Measurements from ENCODE around the gene OSGIN1. TPM values are rescaled to one million over a fixed set of nuclear protein-coding genes. Genes with fewer than 3 reads are reported as not detected.

OSGIN1 gene
- total and polyA plus RNA-seq, 2 of the 8 experiments (the other 6 are each of a cell fraction or from before 2014, with no cell fraction given): 0.58 to 0.76 TPM

DNA sequence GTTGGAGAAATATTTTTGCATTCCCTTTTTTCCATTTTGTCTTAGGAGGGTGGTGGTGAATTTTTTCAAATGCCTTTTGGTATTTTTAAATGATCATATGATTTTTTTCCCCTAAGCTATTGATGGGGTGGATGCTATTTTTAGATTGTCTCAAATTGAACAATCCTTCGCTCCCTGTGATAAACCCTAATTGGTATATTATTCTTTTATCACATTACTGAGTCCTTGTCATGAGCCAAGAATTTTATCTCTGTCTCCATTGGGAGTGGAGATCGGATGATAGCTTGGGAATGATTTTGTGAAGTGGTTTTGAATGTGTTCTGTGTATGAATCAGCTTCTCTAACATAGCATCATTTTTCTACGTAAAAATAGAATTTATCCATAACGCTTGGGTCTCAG, 30.5 kb downstream of the OSGIN1 start:
- Histone ChIP-seq H3K9me3 (ENCODE audit: insufficient read depth in 2 of 2, low read depth in 1 of 2, low read length in 1 of 2) (peaks cover 5 to 9% of the 10 kb centered on the region in 2 experiments), H3K23me2 (ENCODE audit: low read depth, low read length) (no peaks in the 10 kb centered on the region), H3K36me3 (ENCODE audit: control insufficient read depth in 2 of 4, insufficient read depth in 4 of 4, low read length in 3 of 4) (peaks cover 0 to 3% (median 1%) of the 10 kb centered on the region in 4 experiments; a peak in 2 of 8 replicates), H3K4me2 (ENCODE audit: insufficient read depth in 1 of 2, low read depth in 2 of 2, low read length in 2 of 2) (no peak overlapping the region), H3K4me1 (replicated peaks in 1 of 4; ENCODE audit: control insufficient read depth in 3 of 4, insufficient read depth in 4 of 4, low read length in 3 of 4) (no peaks in the 10 kb centered on the region), H4K5ac (ENCODE audit: insufficient read length, low read depth, low read length) (no peak overlapping the region), H3K79me2 (ENCODE audit: control insufficient read depth in 1 of 2, insufficient read depth in 2 of 2, low read length in 2 of 2) (no peaks in the 10 kb centered on the region), H3K18ac (ENCODE audit: extremely low read depth, low read length) (no peak overlapping the region), H3K9ac (replicated peaks in 1 of 4; ENCODE audit: extremely low read depth in 1 of 4, low read depth in 3 of 4, low read length in 3 of 4) (no peak overlapping the region), H2BK12ac (ENCODE audit: low read depth, low read length) (no peak overlapping the region), H3K23ac (ENCODE audit: insufficient read length) (no peak overlapping the region), H3K4ac (replicated peaks; ENCODE audit: insufficient read length, low read depth, low read length) (no peak overlapping the region), H3K27ac (ENCODE audit: low read depth, low read length) (no peak overlapping the region), H2AK5ac (ENCODE audit: low read depth, low read length) (no peak overlapping the region), H2BK20ac (ENCODE audit: low read length) (no peak overlapping the region), H2BK15ac (ENCODE audit: low read length) (no peak overlapping the region), H3K27me3 (replicated peaks in 1 of 4; ENCODE audit: control insufficient read depth in 3 of 4, extremely low read depth in 1 of 4, insufficient read depth in 3 of 4, low read length in 3 of 4) (no peaks in the 10 kb centered on the region), H3K79me1 (ENCODE audit: low read depth, low read length) (no peaks in the 10 kb centered on the region), H4K20me1 (replicated peaks in 1 of 2; ENCODE audit: control insufficient read depth in 1 of 2, insufficient read depth in 2 of 2, low read length in 2 of 2) (no peaks in the 10 kb centered on the region), H3K14ac (ENCODE audit: insufficient read length) (no peak overlapping the region), H2BK5ac (ENCODE audit: low read depth, low read length) (no peak overlapping the region), H3K4me3 (ENCODE audit: extremely low read depth in 1 of 4, insufficient read depth in 2 of 4, low read depth in 3 of 4, low read length in 4 of 4) (no peak overlapping the region), H4K8ac (ENCODE audit: extremely low read depth, insufficient read depth, low read length) (no peak overlapping the region), H3K56ac (replicated peaks; ENCODE audit: insufficient read length, low read depth, low read length) (no peak overlapping the region), H2AFZ (ENCODE audit: low read length) (no peak overlapping the region), H2BK120ac (replicated peaks; ENCODE audit: low read depth, low read length) (no peak overlapping the region), H4K91ac (replicated peaks; ENCODE audit: insufficient read length, low read length) (no peak overlapping the region)
- FAIRE-seq: no peak
- DNase-seq (ENCODE audit: low read depth in 1 of 2, low spot score in 2 of 2): no peak
- ChIA-PET CTCF (ENCODE audit: partially characterized antibody) (interaction anchor here (0.8 to 6.3 kb wide), 3 partner anchors 11 to 172 kb away, joined by 3 to 42 read pairs (median 3); no protein-coding TSS in a partner anchor), POLR2A (ENCODE audit: partially characterized antibody) (interaction anchor here (0.7 kb wide), 1 partner anchor 10 kb away, joined by 3 read pairs; no protein-coding TSS in a partner anchor)
- 82% methylated on average over 4 of the region's 4 CpGs; no CpG with 5 or more reads in 1 of the 2 experiments for WGBS, 2 experiments (ENCODE audit: extremely low coverage in 1 of 2, insufficient coverage in 1 of 2, insufficient read length in 1 of 2, insufficient replicate concordance in 2 of 2, low coverage in 1 of 2, low lambda C conversion rate in 2 of 2, missing lambda C conversion rate in 1 of 2)
- TF ChIP-seq RFX5 (IDR thresholded peaks at IDR 0.05; ENCODE audit: borderline replicate concordance, low read depth, low read length) (no peak), CREB1 (IDR thresholded peaks at IDR 0.05) (no peak), POLR2AphosphoS5 (IDR thresholded peaks at IDR 0.05; ENCODE audit: low read depth, low read length) (no peak), KDM5A (IDR thresholded peaks at IDR 0.05; ENCODE audit: low read length) (no peak), TCF12 (IDR thresholded peaks at IDR 0.05; ENCODE audit: low read depth, low read length) (no peak), SUZ12 (IDR thresholded peaks at IDR 0.05; ENCODE audit: low read length) (no peak), TAF1 (IDR thresholded peaks at IDR 0.05; ENCODE audit: low read depth, low read length) (no peak), SP1 (IDR thresholded peaks at IDR 0.05; ENCODE audit: low read depth, low read length) (no peak), SP4 (IDR thresholded peaks at IDR 0.05; ENCODE audit: low read length) (no peak), CHD2 (IDR thresholded peaks at IDR 0.05; ENCODE audit: low read length) (no peak), GTF2F1 (IDR thresholded peaks at IDR 0.05; ENCODE audit: borderline replicate concordance, low read depth, low read length) (no peak), CBX5 (IDR thresholded peaks at IDR 0.05; ENCODE audit: low read depth, low read length) (no peak), SP2 (IDR thresholded peaks at IDR 0.05; ENCODE audit: low read length) (no peak), FOSL1 (IDR thresholded peaks at IDR 0.05; ENCODE audit: insufficient read depth, low read depth, low read length) (no peak), BCL11A (IDR thresholded peaks at IDR 0.05; ENCODE audit: low read depth in 2 of 2, low read length in 2 of 2) (no peak), TBP (IDR thresholded peaks at IDR 0.05; ENCODE audit: low read depth, low read length) (no peak), ZNF274 (IDR thresholded peaks at IDR 0.05; ENCODE audit: borderline replicate concordance, extremely low read depth, low read length) (no peak)

Measured in H1 (cell line).